ENCODE results near the gene RNF214. TPM values are rescaled to one million over a fixed set of nuclear protein-coding genes. Genes with fewer than 3 reads are reported as not detected.

RNF214 gene
- total RNA-seq, 1 donor: 13.4 TPM

DNA sequence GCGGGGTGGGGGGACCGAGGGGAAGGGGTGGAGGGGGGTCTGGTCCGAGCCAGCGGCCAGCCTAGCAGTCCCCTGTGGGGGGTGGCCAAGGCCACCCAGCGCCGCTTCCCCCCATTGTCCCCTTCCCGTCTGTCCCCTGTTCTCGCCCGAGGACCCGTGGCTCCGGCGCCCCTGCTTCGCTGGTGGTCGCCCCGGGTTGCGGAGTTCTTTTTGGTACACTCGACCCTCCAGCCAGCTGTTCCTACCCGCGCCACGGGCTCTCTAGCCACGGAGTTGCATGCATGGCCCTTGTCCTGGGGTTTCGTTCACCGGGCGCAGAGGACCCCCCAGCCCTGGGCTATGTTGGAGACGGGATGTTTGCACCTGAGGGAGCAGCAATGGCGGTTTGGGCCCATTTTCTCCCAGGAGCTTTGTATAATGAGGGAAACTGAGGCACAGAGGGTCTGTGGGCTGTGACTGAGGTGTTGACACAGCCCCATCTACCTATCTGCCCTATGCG is 489 bp downstream of the RNF214 start:
- Histone ChIP-seq H3K27me3 (ENCODE audit: insufficient read depth, low read length) (no peaks in the 10 kb centered on the region), H3K4me2 (ENCODE audit: insufficient read depth, low read length) (peak overlapping the region; percentile 95), H3K4me3 (ENCODE audit: insufficient read depth, low read length) (peak overlapping the region; percentile 94), H3K9me3 (ENCODE audit: low read depth, low read length) (no peaks in the 10 kb centered on the region), H3K27ac (ENCODE audit: low read depth, low read length) (peak overlapping the region; percentile 52), H3K79me2 (ENCODE audit: insufficient read depth, low read length) (peaks cover 67% of the 10 kb centered on the region), H3K36me3 (ENCODE audit: insufficient read depth, low read length) (peaks cover 22% of the 10 kb centered on the region), H2AFZ (ENCODE audit: low read length) (peak overlapping the region; percentile 86), H4K20me1 (ENCODE audit: insufficient read depth, low read length) (peaks cover 16% of the 10 kb centered on the region), H3K4me1 (ENCODE audit: insufficient read depth, low read length) (peaks cover 33% of the 10 kb centered on the region)
- TF ChIP-seq, protein P1, sequence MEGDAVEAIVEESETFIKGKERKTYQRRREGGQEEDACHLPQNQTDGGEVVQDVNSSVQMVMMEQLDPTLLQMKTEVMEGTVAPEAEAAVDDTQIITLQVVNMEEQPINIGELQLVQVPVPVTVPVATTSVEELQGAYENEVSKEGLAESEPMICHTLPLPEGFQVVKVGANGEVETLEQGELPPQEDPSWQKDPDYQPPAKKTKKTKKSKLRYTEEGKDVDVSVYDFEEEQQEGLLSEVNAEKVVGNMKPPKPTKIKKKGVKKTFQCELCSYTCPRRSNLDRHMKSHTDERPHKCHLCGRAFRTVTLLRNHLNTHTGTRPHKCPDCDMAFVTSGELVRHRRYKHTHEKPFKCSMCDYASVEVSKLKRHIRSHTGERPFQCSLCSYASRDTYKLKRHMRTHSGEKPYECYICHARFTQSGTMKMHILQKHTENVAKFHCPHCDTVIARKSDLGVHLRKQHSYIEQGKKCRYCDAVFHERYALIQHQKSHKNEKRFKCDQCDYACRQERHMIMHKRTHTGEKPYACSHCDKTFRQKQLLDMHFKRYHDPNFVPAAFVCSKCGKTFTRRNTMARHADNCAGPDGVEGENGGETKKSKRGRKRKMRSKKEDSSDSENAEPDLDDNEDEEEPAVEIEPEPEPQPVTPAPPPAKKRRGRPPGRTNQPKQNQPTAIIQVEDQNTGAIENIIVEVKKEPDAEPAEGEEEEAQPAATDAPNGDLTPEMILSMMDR (IDR thresholded peaks at IDR 0.05; ENCODE audit: extremely low read depth, low read depth, low read length): no peak
- no peak for DNase-seq (ENCODE audit: insufficient read length, low spot score, missing footprints)

DNA sequence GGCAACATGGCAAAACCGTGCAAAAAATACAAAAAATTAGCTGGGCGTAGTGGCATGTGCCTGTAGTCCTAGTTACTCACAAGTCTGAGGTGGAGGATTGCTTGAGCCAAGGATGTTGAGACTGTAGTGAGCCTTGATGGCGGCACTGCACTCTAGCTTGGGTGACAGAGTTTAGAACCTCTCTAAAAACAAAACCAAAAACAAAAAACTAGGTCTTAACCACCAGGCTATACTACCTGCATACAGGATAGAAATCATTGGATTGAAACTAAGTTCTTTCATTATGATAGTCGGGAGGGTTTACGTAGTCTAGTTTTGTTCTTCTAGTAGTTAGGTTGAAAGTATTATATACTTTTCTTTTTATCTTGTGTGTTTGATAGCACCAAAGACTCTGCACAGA is 5.8 kb downstream of the RNF214 start:
- no peak overlapping the region for H2AFZ ChIP-seq (ENCODE audit: low read length)
- H3K4me2 ChIP-seq (ENCODE audit: insufficient read depth, low read length): no peak overlapping the region
- peaks cover 17% of the 10 kb centered on the region for H3K36me3 ChIP-seq (ENCODE audit: insufficient read depth, low read length)
- no peak for DNase-seq (ENCODE audit: insufficient read length, low spot score, missing footprints)
- TF ChIP-seq, protein P1 (IDR thresholded peaks at IDR 0.05; ENCODE audit: extremely low read depth, low read depth, low read length): no peak
- peaks cover 23% of the 10 kb centered on the region for H3K79me2 ChIP-seq (ENCODE audit: insufficient read depth, low read length)
- H3K9me3 ChIP-seq (ENCODE audit: low read depth, low read length): no peaks in the 10 kb centered on the region
- no peaks in the 10 kb centered on the region for H4K20me1 ChIP-seq (ENCODE audit: insufficient read depth, low read length)
- H3K27me3 ChIP-seq (ENCODE audit: insufficient read depth, low read length): no peaks in the 10 kb centered on the region
- no peak overlapping the region for H3K4me3 ChIP-seq (ENCODE audit: insufficient read depth, low read length)
- peak overlapping the region; percentile 71 for H3K27ac ChIP-seq (ENCODE audit: low read depth, low read length)
- H3K4me1 ChIP-seq (ENCODE audit: insufficient read depth, low read length): peaks cover 22% of the 10 kb centered on the region

DNA sequence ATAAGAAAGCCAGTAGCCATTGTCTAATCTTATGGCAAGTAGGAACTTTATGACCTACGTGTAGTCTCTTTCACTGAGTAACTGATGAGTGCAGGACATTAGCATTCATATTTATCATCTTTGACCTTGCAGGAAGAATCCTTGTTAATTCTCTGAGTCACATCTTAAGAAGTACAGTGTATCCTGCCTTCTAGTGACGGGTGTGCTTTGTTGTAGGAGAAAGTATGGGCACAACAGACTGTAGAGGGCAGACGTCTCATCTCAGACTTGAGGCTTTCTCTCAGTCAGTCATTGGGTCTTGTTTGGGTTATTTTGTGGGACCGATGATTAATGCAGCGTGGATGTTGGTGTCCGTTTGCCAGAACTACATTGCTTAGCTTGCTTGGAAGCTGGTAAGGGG is 6.8 kb downstream of the RNF214 start:
- H3K4me2 ChIP-seq (ENCODE audit: insufficient read depth, low read length): peak overlapping the region; percentile 14
- H3K27ac ChIP-seq (ENCODE audit: low read depth, low read length): peak overlapping the region; percentile 71

DNA sequence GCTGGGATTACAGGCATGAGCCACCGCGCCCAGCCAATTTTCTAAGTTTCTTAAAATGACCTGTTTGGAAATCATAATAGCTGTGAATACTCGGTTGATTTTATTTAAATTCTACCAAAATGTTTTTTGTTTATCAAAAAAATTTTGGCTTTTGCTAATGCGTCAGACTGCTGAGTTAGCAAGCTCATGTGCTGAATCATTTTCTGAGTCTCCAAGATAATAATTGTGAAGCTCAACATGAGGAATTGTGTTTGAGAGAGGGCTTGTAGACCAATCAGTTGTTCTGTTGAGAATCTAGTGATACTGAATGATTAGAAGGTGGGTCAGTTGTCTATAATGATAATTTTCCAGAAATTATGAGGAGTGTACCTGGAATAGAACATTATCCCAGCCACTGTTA is 15.9 kb downstream of the RNF214 start:
- no peaks in the 10 kb centered on the region for H3K4me1 ChIP-seq (ENCODE audit: insufficient read depth, low read length)
- no peak overlapping the region for H3K4me2 ChIP-seq (ENCODE audit: insufficient read depth, low read length)
- no peaks in the 10 kb centered on the region for H3K9me3 ChIP-seq (ENCODE audit: low read depth, low read length)
- H2AFZ ChIP-seq (ENCODE audit: low read length): no peak overlapping the region
- no peaks in the 10 kb centered on the region for H3K79me2 ChIP-seq (ENCODE audit: insufficient read depth, low read length)
- H3K36me3 ChIP-seq (ENCODE audit: insufficient read depth, low read length): peaks cover 49% of the 10 kb centered on the region
- no peaks in the 10 kb centered on the region for H3K27me3 ChIP-seq (ENCODE audit: insufficient read depth, low read length)
- no peak overlapping the region for H3K4me3 ChIP-seq (ENCODE audit: insufficient read depth, low read length)
- no peaks in the 10 kb centered on the region for H4K20me1 ChIP-seq (ENCODE audit: insufficient read depth, low read length)
- DNase-seq (ENCODE audit: insufficient read length, low spot score, missing footprints): no peak
- H3K27ac ChIP-seq (ENCODE audit: low read depth, low read length): no peak overlapping the region
- TF ChIP-seq, protein P1 (IDR thresholded peaks at IDR 0.05; ENCODE audit: extremely low read depth, low read depth, low read length): no peak

More for the DNA sequence above, 6.8 kb downstream of the RNF214 start:
- H3K79me2 ChIP-seq (ENCODE audit: insufficient read depth, low read length): peaks cover 12% of the 10 kb centered on the region
- no peaks in the 10 kb centered on the region for H3K27me3 ChIP-seq (ENCODE audit: insufficient read depth, low read length)
- peaks cover 12% of the 10 kb centered on the region for H3K4me1 ChIP-seq (ENCODE audit: insufficient read depth, low read length)
- H4K20me1 ChIP-seq (ENCODE audit: insufficient read depth, low read length): no peaks in the 10 kb centered on the region
- no peaks in the 10 kb centered on the region for H3K9me3 ChIP-seq (ENCODE audit: low read depth, low read length)
- TF ChIP-seq, protein P1 (IDR thresholded peaks at IDR 0.05; ENCODE audit: extremely low read depth, low read depth, low read length): peak; percentile 83
- H2AFZ ChIP-seq (ENCODE audit: low read length): no peak overlapping the region
- no peak overlapping the region for H3K4me3 ChIP-seq (ENCODE audit: insufficient read depth, low read length)
- peak; percentile 97 for DNase-seq (ENCODE audit: insufficient read length, low spot score, missing footprints)
- peaks cover 24% of the 10 kb centered on the region for H3K36me3 ChIP-seq (ENCODE audit: insufficient read depth, low read length)

All from osteoblast (primary cell).